ENCODE measurements around the gene RPL10A. TPM values are rescaled to one million over a fixed set of nuclear protein-coding genes. Genes with fewer than 3 reads are reported as not detected.

Gene RPL10A
- polyA plus RNA-seq, 2 of the 4 experiments (the other 2 are of a cell fraction), result 1,150 to 1,645 TPM

GRCh38 chr6:35468181-35468979 lies at the start of gene RPL10A (continued):
- TF ChIP-seq CHD4 (IDR thresholded peaks at IDR 0.05; ENCODE audit: borderline replicate concordance) (no peak), BHLHE40 (IDR thresholded peaks at IDR 0.05; ENCODE audit: low read depth, low read length) (no peak), RAD21 (conservative IDR thresholded peaks at IDR 0.05 in 1 of 2, IDR thresholded peaks at IDR 0.05 in 1 of 2) (peak; percentile 56 to 72), FOXS1 (CRISPR knock-in tag; IDR thresholded peaks at IDR 0.05) (0 out of 2 replicates have a peak, but pooled peaks have one; percentile 18), E2F6 (IDR thresholded peaks at IDR 0.05; ENCODE audit: borderline replicate concordance, low read depth) (peak; percentile 40), USF2 (IDR thresholded peaks at IDR 0.05) (no peak), ELK1 (IDR thresholded peaks at IDR 0.05; ENCODE audit: low read depth, low read length) (no peak), CTCF (IDR thresholded peaks at IDR 0.05) (peak; percentile 81), KDM5A (IDR thresholded peaks at IDR 0.05) (no peak), HOXB13 (CRISPR knock-in tag; IDR thresholded peaks at IDR 0.05; ENCODE audit: low read depth) (no peak), HOXB5 (CRISPR knock-in tag; IDR thresholded peaks at IDR 0.05) (0 out of 2 replicates have a peak, but pooled peaks have one; percentile 30), REST (IDR thresholded peaks at IDR 0.05) (peak; percentile 99), BCL3 (IDR thresholded peaks at IDR 0.05) (peak; percentile 99), JUNB (IDR thresholded peaks at IDR 0.05) (no peak), NR3C1 (IDR thresholded peaks at IDR 0.05) (no peak), FOSL2 (IDR thresholded peaks at IDR 0.05) (no peak), FOSL2 (CRISPR knock-in tag; IDR thresholded peaks at IDR 0.05) (no peak), RARB (CRISPR knock-in tag; IDR thresholded peaks at IDR 0.05) (no peak)

Measured in A549 (cell line).